Gastroesophageal sphincter (tissue), 4 donors: ENCODE data around the gene TNFAIP8L1. TPM values are rescaled to one million over a fixed set of nuclear protein-coding genes. Genes with fewer than 3 reads are reported as not detected.

Source experiments
- ATAC-seq: fragments of 150-250 bp; one replicate; pipeline ENCODE4 v1.9.1; 2016; ENCODE audit warnings: mild to moderate bottlenecking, moderate library complexity
- H3K27ac ChIP-seq, 4 donors: fragments of 200-600 bp; sonication (generic) in 3 of 4; 1 replicate in 3 of 4; 2 replicates in 1 of 4; pipeline ENCODE4 v1.5.1; 2016 to 2019
- H3K27me3 ChIP-seq: fragments of 200-600 bp; sonication (generic); one replicate; pipeline ENCODE4 v1.5.1; 2019
- H3K36me3 ChIP-seq, 2 donors: fragments of 200-600 bp; sonication (generic); one replicate each; pipeline ENCODE4 v1.5.1; 2019; ENCODE audit warnings: control low read depth in 1 of 2
- H3K4me1 ChIP-seq, 3 donors: fragments of 200-600 bp; sonication (generic); 1 replicate in 2 of 3; 2 replicates in 1 of 3; pipeline ENCODE4 v1.5.1; 2016 to 2019; ENCODE audit warnings: control low read depth in 2 of 3
- H3K4me3 ChIP-seq, 2 donors: fragments of 200-600 bp; sonication (generic); one replicate each; pipeline ENCODE4 v1.5.1; 2019; ENCODE audit warnings: mild to moderate bottlenecking in 1 of 2, moderate library complexity in 1 of 2
- H3K9me3 ChIP-seq, 3 donors: fragments of 200-600 bp; sonication (generic); one replicate each; pipeline ENCODE4 v1.5.1; 2017 to 2019; ENCODE audit warnings: control low read depth in 2 of 3
- EP300 ChIP-seq: sonication (generic); formaldehyde crosslinking; IDR thresholded peaks from one replicate; pipeline ENCODE4 v1.6.1; 2017; ENCODE audit warnings: antibody characterized with exemption, mild to moderate bottlenecking
- POLR2A ChIP-seq, 2 donors: fragments of 450-650 bp; IDR thresholded peaks; one replicate each; pipeline ENCODE4 v1.6.1; 2017; ENCODE audit warnings: antibody characterized with exemption in 2 of 2, mild to moderate bottlenecking in 2 of 2, moderate library complexity in 1 of 2
- POLR2AphosphoS5 ChIP-seq: sonication (generic); formaldehyde crosslinking; IDR thresholded peaks from one replicate; pipeline ENCODE4 v1.6.1; 2017; ENCODE audit warnings: antibody characterized with exemption
- WGBS, 2 donors: methylation state at CpG; one replicate each; pipeline ENCODE4 v1.1.5; 2018; ENCODE audit warnings: low coverage in 1 of 2; 5-methylcytosine and 5-hydroxymethylcytosine counted together
- total RNA-seq, 4 donors: library from RNA; depleted of rRNA; stranded (reverse); fragments of >200 nt; gene quantifications; one replicate each; pipeline ENCODE4 v1.1.0, GENCODE V29; 2016
- TF ChIP-seq, protein P1 (sequence below), 4 experiments: fragments of 200-600 bp in 2 of 4; fragments of 450-650 bp in 2 of 4; sonication (generic) in 1 of 4; IDR thresholded peaks; one replicate each; pipeline ENCODE4 v1.5.1; 2017 to 2019; ENCODE audit warnings: antibody characterized with exemption in 4 of 4, mild to moderate bottlenecking in 2 of 4, moderate library complexity in 2 of 4

The TNFAIP8L1 gene
- total RNA-seq: 10 to 100 TPM in 1 of 4 donors, 1 to 10 TPM in 3; 5.8 to 16.4 (median 7.0) TPM

DNA sequence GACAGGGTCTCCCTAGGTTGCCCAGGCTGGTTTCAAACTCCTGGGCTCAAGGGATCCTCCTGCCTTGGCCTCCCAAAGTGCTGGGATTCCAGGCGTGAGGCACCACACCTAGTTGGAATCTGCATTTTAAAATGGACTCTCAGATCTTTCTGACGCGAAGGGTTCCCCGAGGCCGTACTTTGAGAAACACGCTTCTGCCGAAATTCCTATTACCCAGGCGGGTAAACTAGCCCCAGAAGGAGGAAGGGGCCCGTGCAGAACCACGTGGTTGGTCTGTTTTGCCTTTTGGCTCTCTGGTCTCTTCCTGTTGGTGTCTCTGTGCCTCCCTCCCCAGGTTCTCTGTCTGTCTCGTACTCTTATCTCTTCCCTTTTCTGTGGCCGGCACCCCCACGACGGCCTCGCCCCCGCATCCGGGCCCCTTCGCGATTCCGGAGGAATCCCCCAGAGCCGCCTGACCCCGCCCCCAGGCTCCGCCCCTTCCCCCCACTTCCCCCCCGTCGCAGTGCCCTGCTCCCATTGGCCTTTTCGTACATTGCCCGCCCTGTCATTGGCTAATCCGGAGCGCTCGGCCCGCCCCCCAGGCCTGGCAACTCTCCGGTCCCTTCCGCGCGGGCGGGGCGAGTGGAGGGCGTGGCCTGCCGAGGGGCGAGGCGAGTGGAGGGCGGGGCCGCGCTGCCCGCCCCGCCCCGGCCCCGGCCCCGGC lies at the start of gene TNFAIP8L1:
TSS of gene TNFAIP8L1 (plus strand) at position 689 of the 703 bp plus-strand sequence. CDS start 12,354 bp downstream, outside the sequence.
- H3K27ac ChIP-seq: peak within 1 kb of the TSS; percentile 6 to 84 (median 80)
- ATAC-seq: peak; percentile 96
- H3K27me3 ChIP-seq: peaks cover 10% of the 10 kb centered on the region
- H3K36me3 ChIP-seq: no peaks in the 10 kb centered on the region
- H3K4me3 ChIP-seq: peak within 1 kb of the TSS; percentile 73 to 78
- TF ChIP-seq POLR2A (IDR thresholded peaks at IDR 0.05) (no peak), POLR2AphosphoS5 (peak; percentile 48)
- no peaks in the 10 kb centered on the region for H3K9me3 ChIP-seq
- 6% methylated on average over 5 to 7 of the region's 49 CpGs for WGBS, 2 donors
- peaks cover 0 to 64% (median 21%) of the 10 kb centered on the region in 3 donors for H3K4me1 ChIP-seq

DNA sequence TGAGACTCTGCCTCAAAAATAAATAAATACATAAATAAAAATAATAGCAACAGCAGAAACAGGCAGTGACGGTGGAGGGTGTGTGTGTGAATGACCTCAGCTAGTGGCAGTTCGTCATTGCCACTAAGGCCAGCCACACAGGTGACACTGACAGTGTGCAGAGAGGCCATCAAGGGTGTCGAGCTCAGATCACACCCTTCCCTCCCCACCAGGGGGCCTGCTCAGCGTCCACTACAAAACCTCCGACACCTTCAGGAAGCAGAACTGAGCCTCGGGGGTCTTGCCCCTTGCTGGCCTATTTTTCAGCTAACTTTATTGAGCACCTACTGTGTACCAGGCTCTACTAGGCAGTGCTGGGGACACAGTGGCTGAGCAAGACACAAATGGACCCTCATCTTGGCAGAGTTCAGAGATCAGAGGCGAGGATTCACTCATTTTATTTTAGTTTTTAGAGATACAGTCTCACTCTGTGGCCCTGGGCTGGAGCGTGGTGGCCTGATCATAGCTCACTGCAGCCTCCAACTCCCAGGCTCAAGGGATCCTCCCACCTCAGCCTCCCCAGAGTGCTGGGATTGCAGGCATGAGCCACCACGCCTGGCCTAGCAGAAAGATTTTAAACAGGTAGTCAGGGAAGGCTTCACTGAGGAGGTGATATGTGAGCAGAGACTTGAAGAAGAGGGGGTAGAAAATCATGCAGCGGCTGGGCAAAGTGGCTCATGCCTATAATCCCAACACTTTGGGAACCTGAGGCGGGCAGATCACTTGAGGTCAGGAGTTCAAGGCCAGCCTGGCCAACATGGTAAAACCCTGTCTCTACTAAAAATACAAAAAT lies 49.5 kb upstream of the TNFAIP8L1 start:
- WGBS, 2 donors: 40 to 41% methylated on average over 1 to 6 of the region's 11 CpGs
- Histone ChIP-seq H3K36me3 (no peaks in the 10 kb centered on the region), H3K27me3 (peaks cover 77% of the 10 kb centered on the region), H3K9me3 (no peaks in the 10 kb centered on the region), H3K4me1 (peaks cover 0 to 4% (median 2%) of the 10 kb centered on the region in 3 donors), H3K27ac (no peak overlapping the region), H3K4me3 (no peak overlapping the region)
- ATAC-seq: no peak
- no peak for TF ChIP-seq POLR2A (IDR thresholded peaks at IDR 0.05)
- TF ChIP-seq, protein P1, sequence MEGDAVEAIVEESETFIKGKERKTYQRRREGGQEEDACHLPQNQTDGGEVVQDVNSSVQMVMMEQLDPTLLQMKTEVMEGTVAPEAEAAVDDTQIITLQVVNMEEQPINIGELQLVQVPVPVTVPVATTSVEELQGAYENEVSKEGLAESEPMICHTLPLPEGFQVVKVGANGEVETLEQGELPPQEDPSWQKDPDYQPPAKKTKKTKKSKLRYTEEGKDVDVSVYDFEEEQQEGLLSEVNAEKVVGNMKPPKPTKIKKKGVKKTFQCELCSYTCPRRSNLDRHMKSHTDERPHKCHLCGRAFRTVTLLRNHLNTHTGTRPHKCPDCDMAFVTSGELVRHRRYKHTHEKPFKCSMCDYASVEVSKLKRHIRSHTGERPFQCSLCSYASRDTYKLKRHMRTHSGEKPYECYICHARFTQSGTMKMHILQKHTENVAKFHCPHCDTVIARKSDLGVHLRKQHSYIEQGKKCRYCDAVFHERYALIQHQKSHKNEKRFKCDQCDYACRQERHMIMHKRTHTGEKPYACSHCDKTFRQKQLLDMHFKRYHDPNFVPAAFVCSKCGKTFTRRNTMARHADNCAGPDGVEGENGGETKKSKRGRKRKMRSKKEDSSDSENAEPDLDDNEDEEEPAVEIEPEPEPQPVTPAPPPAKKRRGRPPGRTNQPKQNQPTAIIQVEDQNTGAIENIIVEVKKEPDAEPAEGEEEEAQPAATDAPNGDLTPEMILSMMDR (IDR thresholded peaks at IDR 0.05): peak in 1 of 4 experiments; percentile 18

DNA sequence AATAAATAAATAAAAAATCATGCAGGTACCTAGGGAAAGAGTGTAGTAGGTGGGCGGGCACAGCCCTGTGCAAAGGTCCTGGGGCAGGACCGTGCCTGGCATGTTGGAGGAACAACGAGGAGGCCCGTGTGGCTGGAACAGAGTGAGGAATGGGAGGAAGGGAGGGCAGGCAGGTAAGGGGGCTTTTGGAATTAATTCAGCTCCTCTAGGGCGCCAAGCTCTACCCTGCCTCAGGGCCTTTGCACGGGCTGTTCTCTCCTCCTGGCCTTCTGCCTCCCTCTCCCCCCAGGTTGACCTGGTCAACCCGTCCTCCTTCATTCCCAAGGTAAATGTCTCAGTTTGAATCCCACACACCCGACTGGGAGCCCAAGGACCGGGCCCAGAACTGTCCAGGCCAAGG lies 48.8 kb upstream of the TNFAIP8L1 start:
- H3K9me3 ChIP-seq: no peaks in the 10 kb centered on the region
- TF ChIP-seq, protein P1 (IDR thresholded peaks at IDR 0.05): no peak
- TF ChIP-seq EP300: no peak
- no peak for TF ChIP-seq POLR2A (IDR thresholded peaks at IDR 0.05)
- 76% methylated on average over 7 of the region's 9 CpGs; no CpG with 5 or more reads in 1 of the 2 donors for WGBS, 2 donors
- no peak for ATAC-seq
- no peak overlapping the region for H3K27ac ChIP-seq
- peaks cover 77% of the 10 kb centered on the region for H3K27me3 ChIP-seq
- H3K36me3 ChIP-seq: no peaks in the 10 kb centered on the region
- no peak overlapping the region for H3K4me3 ChIP-seq
- no peaks in the 10 kb centered on the region for H3K4me1 ChIP-seq

DNA sequence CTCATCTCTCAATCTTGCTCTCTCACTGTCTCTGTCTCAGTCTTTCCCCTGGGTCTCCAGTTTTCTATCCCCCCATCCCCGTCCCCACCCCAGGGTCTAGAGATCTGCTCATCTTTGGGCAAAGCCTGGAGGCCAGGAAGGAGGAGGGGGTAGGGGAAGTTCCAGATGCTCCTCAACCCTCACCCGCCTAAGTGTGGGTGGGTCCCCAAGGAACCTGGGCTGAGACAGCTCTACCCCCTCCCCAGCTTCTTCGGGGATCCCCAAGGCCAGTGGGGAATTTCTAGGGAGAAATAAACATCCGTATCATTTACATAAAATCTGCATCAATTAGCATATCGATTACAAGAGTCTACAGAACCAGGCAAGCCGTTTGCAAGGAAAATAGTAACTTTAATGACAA lies 48.0 kb upstream of the TNFAIP8L1 start:
- WGBS, 2 donors: 22 to 40% methylated on average over 3 to 5 of the region's 6 CpGs
- Histone ChIP-seq H3K36me3 (no peaks in the 10 kb centered on the region), H3K4me1 (no peaks in the 10 kb centered on the region), H3K27me3 (peaks cover 75% of the 10 kb centered on the region), H3K27ac (no peak overlapping the region), H3K4me3 (no peak overlapping the region), H3K9me3 (no peaks in the 10 kb centered on the region)
- ATAC-seq: no peak
- TF ChIP-seq EP300 (no peak), POLR2AphosphoS5 (no peak), POLR2A (IDR thresholded peaks at IDR 0.05) (no peak)
- TF ChIP-seq, protein P1 (IDR thresholded peaks at IDR 0.05): no peak

DNA sequence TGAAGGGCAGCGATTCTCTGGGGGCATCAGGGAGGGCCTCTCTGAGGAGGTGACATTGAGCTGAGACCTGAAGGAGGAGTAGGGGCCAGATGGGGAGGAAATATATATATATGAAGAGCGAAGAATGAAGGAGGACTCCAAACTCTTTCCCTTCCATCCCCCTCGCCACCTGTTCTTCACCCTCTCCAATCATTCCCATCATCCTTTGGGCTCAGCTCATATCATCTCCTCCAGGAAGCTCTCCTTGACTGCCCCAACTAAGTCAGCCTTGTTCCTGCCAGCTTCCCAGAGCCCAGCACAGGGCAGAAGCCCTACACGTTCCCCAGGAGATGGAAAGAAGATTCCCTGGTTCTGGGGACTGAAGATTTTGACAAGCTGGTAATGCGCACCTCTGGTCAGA lies 46.9 kb upstream of the TNFAIP8L1 start:
- no peak for TF ChIP-seq POLR2A (IDR thresholded peaks at IDR 0.05)
- TF ChIP-seq, protein P1 (IDR thresholded peaks at IDR 0.05): no peak
- no peak for TF ChIP-seq POLR2AphosphoS5
- no peak for TF ChIP-seq EP300
- H3K4me1 ChIP-seq: peaks cover 0 to 3% (median 0%) of the 10 kb centered on the region in 3 donors
- no peak for ATAC-seq
- H3K36me3 ChIP-seq: no peaks in the 10 kb centered on the region
- 68 to 79% methylated on average over 3 of the region's 5 CpGs for WGBS, 2 donors
- H3K4me3 ChIP-seq: no peak overlapping the region
- peaks cover 77% of the 10 kb centered on the region for H3K27me3 ChIP-seq
- H3K27ac ChIP-seq: no peak overlapping the region
- no peaks in the 10 kb centered on the region for H3K9me3 ChIP-seq
